Superior temporal gyrus (tissue), 1 donor: ENCODE measurements around the gene ANO7.

Experiments
- DNase-seq: peaks from one replicate; pipeline ENCODE4 v3.0.0-alpha.2; 2016; ENCODE audit errors: extremely low spot score

The ANO7 gene

DNA sequence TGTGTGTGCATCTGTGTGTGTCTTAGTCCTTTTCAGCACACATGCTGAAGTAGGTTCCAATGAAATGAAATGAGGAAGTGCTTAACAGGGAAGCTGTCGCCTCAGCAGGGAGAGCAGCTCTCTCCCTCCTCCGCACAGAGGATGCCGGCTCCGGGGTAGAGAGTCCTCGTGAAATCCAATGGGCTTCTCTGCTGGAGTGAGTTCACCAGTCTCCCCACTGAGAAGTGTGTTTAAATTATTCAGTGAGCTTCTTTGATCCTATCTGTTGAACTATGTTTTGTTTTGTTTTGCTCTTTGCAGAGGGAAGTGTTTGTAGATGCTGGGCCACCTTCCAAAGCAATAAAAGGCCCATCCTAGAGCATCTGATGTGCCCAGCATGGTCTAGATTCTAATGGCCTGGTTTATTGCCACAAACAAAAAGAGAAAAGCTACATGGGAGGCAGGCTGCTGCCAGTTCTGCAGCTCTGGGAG lies 31.5 kb upstream of the ANO7 start:
- peak; percentile 50 for DNase-seq

DNA sequence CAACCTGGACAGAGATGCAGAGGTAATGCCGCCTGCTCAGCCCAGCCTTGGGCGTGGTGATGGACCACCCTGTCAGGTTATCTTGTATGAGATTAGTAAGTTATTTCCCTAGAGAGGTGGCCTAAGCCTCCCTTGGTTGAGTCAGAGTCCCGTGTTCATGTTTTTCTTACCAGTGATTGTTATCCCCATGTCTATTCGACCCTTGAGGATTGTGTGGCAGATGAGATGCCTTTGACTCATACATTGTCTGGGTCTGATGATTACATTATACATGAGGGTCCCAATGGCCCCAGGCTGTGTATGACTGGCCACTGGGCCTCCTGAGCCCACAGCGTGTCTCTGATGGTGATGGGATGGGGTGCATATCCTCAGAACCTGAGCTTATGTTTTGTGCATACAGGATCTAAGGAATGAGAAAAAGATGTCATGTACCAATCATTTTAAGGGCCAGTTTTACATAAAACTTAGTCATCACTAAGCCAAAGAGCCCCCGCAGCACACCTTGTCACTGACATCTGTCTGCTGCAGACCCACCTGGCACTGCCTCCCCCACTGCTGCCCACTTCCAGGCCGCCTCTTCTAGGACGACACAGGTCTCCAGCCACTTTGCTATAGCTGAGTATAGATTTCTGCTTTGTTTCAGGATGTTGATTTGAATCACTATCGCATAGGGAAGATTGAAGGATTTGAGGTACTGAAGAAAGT lies 30.5 kb upstream of the ANO7 start:
- DNase-seq, result no peak

DNA sequence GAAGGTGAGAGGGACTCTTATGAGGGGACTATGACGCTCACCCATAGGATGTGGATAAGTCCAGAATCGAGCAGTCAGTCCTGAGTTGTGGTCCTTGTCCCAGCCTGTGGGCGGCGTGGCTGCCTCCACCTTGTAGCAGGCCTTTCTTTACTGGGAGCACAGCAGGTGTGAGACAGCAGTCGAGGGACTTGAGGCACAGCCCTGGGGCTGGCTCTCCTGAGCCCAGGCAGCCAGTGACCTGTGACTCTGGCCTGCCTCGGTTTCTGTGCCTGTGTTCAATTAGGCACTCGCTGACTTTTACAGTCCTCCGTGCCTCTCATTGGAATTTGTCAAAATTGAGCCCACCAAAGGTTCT lies 30.0 kb upstream of the ANO7 start:
- no peak for DNase-seq

DNA sequence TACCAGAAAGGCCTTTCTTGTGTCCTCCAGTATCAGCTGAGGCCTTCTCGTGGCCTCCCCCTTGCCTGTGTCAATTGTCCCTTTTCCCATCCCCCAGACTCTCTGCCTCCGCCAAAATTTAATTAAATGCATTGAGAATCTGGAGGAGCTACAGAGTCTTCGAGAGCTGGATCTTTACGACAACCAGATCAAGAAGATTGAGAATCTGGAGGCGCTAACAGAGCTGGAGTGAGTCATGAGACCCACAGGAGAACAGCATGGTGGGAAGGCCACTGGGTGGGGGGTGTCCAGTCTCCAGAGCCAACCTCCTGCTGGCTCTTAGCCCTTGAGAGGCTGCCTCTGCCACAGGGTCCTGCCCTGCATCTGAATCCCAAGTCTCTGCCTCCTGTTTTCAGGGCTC lies 29.4 kb upstream of the ANO7 start:
- no peak for DNase-seq

DNA sequence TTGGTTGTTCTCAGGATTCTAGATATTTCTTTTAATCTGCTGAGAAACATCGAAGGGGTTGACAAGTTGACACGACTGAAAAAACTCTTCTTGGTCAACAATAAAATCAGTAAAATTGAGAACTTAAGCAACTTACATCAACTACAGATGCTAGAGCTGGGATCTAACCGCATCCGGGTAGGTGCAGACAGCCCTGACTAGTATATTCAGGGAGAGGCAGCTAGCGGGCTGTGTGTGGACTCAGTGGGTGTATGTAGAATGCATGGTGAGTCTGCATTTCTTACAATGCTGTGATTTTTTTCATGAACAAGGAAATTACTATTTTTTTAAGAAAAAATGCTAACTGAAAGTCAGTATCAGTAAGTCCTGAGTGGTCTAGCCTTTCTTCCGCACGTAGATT lies 28.2 kb upstream of the ANO7 start:
- no peak for DNase-seq

DNA sequence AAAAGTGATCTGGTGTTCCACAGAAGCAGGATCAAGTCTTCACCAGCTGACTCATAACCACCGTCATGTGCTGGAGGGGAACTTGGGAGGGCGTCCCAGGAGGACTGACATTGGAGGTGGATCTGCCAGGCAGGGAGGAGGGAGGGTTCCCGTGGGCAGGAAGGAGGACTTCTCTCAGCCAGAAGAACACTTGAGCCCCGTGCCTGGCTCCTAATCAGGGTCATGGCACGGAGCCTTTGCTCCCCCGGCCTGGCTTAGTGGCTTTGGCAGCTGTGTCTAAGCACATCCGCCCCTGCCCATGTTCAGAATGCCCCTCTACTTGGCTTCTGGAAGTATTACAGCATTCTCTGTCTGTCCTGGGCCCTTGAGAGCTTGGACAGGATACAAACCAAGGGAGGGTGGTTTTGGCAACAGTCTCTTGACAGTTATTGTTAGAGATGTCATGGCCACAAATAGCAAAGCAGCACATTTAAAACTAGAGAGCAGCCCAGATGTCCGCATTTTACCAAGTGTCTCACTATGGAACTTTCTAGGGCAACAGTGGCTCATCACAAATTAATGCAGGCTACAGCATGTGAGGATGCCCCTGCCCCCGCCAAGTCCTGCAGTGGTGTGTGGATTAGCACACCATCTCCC lies 26.7 kb upstream of the ANO7 start:
- DNase-seq, result peak; percentile 64

DNA sequence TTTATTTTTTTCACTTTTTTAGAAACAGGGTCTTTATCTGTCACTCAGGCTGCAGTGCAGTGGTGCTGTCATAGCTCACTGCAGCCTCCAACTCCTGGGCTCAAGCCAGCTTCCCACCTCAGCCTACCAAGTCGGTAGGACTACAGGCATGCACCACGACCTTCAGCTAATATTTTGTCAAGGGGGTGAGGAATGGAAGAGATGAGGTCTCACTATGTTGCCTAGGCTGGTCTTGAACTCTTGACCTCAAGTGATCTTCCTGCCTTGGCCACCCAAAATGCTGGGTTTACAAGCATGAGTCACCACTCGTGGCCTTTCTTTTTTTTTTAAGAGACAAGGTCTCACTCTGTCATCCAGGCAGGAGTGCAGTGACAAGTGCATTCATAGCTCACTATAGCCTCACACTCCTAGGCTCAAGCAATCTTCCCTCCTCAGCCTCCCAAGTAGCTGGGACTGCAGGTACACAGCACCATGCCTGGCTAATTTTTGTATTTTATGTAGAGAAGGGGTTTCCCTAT lies 24.8 kb upstream of the ANO7 start:
- DNase-seq, result no peak

DNA sequence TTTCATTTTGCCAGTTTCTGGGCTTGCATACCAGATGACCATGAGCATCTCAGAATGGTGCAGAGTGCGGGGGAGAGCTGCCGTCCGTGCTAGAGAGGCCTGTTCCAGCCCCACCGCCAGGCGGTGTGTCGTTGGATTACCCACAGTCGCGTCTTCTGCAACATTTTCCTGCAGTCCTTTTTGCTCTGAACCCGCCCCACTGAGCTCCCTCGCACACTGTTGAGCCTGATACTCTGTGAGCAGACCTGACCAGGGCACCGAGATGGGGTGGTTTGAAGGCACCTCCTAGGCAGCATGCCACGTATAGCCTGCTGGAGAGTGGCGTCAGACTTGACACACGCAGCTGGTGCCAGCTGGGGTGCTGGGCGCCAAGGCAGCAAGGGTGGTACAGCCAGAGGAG lies 20.1 kb upstream of the ANO7 start:
- DNase-seq, result no peak

DNA sequence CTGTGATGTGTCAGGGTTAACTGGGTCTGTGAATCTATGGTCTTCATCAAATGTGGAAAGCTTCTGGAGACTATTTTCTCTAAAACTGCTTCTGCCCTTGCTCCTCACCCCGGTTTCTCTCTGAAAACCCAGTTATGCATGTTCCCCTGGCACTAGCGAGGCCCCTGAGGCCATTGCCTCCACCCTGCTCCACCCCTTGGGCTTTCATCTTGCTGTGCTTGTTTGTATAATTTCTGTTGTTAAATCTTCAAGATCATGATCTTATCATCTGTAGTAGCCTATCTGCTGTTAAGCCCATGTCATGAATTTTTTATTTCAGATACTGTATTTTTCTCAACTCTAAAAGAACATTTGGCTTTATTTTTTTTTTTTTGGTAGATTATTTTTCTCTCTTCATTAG lies 14.9 kb upstream of the ANO7 start:
- DNase-seq, result no peak

DNA sequence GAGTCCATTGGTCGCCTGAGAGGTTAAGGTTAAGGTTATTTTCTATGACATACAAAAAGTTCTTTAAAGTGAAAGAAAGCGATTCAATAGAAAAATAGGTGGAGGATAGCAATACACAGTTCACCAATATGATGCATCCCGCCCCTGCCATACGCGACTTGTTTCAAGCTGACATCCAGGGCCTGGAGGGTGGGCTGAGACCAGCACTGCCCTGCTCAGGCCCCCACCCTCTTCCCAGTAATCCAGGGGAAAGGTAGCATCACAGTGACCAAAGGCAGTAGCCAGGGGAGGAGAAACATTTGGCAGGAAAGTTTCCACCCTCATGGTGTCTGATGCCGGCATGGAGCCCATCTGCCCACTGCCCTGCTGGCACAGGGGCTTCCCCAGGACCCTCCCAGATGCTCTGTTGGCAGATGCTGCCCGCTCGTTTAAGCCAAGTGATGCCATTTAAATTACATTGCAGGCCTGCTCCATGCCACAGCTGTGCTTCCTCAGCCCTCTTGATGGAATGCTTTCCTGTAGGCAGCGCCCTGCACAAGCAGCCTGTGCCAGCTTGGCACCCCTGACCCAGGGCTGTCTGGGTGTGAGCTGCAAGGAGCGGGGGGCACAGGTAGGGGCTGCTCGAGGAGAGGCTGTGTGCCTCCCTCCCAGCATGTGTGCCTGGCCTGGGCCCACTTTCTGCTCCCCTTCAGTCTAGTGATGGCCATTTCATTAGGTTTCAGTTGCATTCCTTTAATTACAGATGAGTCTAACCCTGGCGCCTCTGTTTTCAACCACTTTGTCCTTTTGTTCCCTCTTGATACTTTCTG lies 10.7 kb upstream of the ANO7 start:
- DNase-seq, result no peak

DNA sequence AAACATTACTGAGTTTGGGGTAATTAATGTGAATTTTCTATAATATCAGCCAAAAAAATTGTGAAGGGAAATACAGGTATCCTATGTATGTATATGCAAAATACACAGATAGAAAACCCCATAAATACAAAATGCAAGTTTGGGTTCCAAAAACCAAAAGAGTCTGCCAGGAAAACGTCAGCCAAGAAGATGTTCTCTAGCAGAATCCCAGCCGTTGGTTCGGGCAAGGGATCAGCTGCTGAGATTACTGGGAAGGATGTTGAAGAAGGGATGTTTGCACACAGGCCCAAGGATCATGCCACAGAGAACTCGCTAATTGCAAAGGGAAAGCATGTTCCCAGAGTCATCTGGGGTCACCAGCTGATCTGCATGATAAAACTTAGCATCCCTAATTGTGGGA lies 9.5 kb upstream of the ANO7 start:
- no peak for DNase-seq

DNA sequence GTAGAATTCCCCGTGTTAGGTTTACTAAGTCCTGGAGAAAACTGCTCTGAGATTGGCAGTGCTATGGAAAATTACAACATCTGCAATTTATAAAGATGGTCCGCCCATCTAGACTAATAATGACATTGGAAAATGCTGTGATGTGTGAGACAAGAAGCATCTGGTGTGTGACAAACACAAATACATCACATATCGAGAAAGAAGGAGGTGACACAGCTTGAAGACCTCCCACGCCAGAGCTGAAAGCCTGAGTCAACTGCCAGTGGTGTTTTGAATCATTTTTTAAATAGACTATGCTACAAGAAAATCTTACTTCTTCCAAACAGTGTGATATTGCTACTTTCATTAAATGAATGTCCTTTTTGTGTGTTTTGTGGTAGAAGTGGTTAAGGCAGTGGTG lies 8.6 kb upstream of the ANO7 start:
- peak; percentile 25 for DNase-seq

DNA sequence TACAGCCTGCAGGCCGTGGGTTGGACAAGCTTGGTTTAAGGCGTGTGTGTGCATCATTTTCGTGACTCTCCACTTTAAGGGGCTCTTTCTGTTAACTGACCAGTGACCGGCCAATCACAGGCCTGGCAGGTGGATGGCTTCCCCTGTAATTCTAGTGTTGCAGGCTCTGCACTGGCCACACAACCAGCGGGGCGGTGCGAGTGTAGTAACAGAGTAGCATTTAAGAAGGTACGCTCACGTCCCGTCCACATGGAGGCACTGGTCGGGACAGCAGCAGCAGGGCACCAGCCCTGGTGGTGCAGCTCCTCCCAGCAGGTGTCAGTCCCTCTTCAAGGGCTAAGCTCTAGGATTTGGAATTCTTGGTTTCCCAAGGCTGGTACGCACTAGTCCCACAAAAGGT lies 8.0 kb upstream of the ANO7 start:
- DNase-seq, result no peak

DNA sequence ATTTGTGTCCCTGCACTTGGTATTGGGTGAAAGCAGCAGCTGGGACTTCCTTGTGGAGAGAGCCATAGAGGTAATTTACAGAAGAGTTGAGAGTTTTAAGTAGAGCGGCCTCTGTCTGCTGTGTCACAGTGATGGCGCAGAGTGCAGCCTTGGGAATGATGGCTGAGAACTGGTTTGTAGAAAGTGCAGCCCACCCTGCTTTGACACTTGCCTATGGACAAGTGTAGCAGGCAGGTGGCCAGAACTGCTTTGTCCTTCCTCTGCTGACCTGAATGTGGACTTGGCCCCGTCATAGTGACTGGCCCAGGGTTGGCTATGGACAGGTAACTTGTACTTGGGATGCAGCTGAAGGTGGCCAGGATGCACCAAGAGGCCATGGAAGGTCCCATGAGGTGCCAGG lies 6.4 kb upstream of the ANO7 start:
- DNase-seq, result no peak

DNA sequence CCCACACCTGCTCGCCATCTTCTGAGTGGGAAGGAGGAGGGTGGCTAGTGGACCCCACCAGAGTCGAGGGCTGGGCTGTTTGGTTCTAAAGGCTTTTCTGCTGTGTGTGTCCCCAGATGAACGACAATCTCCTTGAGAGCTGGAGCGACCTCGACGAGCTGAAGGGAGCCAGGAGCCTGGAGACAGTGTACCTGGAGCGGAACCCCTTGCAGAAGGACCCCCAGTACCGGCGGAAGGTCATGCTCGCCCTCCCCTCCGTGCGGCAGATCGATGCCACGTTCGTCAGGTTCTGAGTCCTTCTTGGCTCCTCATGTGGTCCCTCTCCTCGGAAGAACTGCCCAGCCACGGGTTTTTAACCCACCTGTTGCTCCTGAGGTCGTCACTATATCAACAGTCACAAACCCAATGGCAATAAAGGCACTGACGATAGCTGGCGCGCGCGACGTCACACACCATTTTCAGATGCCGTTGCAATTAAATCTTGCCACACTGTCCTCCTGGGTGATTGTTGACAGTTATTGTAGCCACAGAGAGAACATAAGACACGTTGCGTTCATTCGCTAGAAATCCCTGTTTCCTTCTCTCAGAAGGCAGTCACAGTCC lies 5.8 kb upstream of the ANO7 start:
- no peak for DNase-seq

DNA sequence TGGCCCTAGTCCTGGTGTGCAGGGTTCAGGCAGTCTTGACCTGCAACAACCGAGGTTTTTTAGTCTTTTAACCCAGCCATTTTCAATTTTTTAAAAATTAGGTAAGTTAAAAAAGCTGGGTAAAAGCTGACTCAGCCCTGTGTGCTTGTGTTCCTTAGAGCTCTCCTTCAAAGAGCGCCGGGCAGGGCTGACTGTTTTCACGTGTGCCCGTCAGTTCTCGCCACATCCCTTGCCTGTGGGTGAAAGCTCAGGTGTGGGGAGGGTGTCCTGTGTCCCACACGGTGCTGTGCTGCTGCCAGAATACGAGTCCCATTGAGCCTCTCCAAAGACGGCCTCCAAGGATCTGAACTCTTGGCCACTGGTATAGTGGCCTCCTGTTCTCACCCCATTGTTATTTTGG lies 5.3 kb upstream of the ANO7 start:
- DNase-seq, result no peak

DNA sequence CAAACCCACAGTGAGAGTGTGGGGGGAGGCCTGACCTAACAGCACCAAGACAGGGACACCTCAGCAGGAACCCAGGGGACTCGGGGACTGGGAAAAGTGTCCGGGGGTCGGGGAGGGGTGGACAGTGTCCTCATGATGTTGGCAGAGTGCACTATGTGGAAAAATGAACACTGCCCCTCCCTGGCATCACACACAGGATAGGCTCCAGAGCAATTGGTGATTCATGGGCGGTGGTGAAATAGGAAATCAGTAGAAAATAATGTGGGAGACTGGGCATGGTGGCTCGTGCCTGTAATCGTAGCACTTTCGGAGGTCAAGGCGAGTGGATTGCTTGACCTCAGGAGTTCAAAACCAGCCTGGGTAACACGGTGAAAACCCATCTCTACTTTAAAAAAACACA lies 3.6 kb upstream of the ANO7 start:
- no peak for DNase-seq

DNA sequence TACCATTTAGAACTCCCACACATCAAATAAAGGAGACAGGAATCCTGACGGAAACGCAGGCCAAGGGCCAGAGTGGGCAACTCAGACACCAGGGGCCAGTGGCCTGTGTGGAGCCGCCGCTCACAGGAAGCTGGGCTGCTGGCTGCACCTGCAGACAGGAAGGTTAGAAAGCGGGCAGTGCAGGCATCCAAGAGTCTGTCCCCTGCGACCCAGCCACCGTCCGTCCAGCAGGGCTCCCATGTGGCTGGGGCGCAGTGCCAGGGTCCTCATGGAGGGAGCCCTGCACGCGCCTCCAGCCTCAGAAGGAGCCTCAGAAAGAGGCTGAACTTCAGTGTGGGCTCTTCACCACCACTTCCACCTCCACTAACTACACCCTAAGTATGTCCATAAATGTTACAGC lies 2.5 kb upstream of the ANO7 start:
- no peak for DNase-seq

DNA sequence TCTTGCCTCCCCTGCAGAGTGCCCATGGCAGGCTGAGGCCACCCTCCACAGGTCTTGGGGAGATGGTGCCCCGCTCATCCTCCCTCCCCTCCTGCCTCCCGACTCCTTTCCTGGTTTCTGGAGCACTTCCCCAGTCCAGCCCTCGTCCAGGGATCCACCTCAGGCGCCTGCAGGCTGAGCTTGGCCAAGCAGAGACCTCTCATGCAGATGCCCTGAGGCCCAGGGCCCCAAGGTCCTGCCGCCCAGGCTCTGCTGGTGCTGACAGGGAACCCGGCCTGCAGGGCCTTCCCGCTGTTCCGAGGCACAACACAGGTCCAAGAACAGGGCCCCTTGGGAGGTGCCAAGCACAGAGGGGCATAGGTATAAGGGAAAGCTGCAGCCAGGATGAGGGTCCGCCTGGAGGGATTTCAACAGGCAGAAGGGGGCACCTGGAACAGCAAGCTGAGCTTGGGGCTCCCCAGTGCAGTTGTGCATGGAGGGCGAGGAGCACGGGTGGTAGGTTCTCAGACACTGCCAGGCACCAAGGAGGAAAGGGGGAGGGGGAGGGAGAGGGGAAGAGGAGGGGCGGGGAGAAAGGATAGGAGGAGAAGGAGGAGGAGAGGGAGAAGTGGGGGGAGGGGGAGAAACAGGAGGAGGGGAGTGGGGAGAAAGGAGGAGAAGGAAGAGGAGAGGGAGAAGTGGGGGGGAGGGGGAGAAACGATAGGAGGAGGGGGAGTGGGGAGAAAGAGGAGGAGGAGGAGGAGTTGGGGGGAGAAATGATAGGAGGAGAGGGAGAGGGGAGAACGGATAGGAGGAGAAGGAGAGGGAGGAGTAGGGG lies 1.2 kb upstream of the ANO7 start:
- no peak for DNase-seq

DNA sequence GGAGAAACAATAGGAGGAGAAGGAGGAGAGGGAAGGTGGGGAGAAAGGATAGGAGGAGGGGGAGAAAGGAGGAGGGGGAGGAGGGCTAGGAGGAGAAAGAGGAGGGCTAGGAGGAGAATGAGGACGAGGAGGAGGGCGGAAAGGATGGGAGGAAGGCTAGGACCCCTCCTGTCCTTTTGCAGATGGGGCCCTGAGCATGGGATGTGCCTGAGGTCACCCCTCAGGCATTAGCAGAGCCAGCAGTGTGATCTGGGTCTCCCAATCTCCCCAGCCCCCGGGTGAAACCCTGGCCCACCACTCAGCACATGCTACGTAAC lies 601 bp upstream of the ANO7 start:
- no peak for DNase-seq

DNA sequence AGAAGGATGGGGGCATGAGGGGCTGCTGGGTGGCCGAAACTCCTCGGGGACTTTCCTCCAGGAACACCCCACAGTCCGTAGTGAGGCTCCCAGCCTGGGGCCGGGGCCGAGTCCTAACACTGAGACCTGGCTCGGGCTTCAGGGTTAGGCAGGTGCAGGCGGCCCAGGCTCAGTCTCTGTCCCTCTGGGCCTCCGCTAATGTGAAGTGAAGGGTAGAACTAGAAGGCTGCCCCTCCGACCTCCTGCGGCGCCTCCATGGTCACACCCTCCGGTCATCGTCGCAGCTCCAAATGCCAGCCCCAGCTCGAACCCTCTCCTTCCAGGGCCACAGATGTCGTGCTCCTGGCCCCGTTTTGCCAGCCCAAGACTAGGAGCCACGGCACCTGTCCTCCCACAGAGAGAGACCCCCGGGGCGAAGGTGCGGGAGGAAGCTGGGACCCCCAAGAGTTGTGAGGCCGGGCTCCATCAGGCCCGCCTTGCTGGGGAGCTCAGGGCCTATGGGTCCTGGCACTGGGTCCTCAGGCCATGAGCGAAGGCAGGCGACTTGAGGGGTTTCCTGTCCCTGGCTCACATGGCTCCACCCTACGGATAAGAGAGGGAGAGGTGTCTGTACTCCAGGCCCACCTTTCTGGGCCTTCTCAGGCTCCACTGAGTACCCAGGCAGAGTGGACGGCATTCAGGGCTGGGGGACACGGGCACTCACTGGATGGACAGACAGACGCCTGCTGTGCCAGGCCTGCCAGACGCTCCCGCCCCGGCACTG lies 797 bp downstream of the ANO7 start:
- no peak for DNase-seq
